ENCODE results near the gene UBE2I. TPM values are rescaled to one million over a fixed set of nuclear protein-coding genes. Genes with fewer than 3 reads are reported as not detected.

Gene UBE2I
- total RNA-seq, 4 donors from 2014 or later: 28.9 to 80.4 (median 41.7) TPM

DNA sequence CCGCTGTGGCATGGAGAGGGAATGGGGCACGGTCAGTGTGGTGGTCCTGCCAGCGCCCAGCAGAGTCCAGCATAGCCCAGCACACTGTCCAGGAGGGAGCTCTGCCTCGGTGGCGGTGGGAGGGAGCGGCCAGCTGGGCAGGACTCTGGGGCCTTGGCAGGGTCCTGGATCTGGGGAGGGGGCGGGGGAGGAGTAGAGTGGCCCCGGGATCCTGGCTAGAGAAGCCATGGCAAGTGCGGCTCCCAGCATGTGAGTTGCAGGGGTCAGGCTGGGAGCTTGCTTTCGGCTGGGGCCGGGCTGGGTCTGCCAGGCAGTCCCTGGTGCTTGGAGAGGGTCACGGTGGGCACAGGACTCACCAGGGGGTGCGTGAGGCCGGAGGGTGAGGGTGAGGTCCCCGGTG lies 46.2 kb downstream of the UBE2I start:
- TF ChIP-seq, protein P1, sequence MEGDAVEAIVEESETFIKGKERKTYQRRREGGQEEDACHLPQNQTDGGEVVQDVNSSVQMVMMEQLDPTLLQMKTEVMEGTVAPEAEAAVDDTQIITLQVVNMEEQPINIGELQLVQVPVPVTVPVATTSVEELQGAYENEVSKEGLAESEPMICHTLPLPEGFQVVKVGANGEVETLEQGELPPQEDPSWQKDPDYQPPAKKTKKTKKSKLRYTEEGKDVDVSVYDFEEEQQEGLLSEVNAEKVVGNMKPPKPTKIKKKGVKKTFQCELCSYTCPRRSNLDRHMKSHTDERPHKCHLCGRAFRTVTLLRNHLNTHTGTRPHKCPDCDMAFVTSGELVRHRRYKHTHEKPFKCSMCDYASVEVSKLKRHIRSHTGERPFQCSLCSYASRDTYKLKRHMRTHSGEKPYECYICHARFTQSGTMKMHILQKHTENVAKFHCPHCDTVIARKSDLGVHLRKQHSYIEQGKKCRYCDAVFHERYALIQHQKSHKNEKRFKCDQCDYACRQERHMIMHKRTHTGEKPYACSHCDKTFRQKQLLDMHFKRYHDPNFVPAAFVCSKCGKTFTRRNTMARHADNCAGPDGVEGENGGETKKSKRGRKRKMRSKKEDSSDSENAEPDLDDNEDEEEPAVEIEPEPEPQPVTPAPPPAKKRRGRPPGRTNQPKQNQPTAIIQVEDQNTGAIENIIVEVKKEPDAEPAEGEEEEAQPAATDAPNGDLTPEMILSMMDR (IDR thresholded peaks at IDR 0.05 in 4 of 5, conservative IDR thresholded peaks at IDR 0.05 in 1 of 5): no peak
- no peak for TF ChIP-seq POLR2A (IDR thresholded peaks at IDR 0.05)
- Histone ChIP-seq H3K27ac (no peak overlapping the region), H3K9me3 (no peaks in the 10 kb centered on the region), H3K36me3 (peaks cover 0 to 1% of the 10 kb centered on the region in 2 donors), H3K4me1 (peaks cover 15 to 41% of the 10 kb centered on the region in 2 donors), H3K4me3 (no peak overlapping the region), H3K27me3 (no peaks in the 10 kb centered on the region)
- DNase-seq (no peak), ATAC-seq (no peak)
- in situ Hi-C loops (cut with MboI; ENCODE audit: low sequenced_read_pairs in 4 of 4) (no loop called here), intact Hi-C loops (cut with DNase I; ENCODE audit: low total_unique reads) (no loop called here)

DNA sequence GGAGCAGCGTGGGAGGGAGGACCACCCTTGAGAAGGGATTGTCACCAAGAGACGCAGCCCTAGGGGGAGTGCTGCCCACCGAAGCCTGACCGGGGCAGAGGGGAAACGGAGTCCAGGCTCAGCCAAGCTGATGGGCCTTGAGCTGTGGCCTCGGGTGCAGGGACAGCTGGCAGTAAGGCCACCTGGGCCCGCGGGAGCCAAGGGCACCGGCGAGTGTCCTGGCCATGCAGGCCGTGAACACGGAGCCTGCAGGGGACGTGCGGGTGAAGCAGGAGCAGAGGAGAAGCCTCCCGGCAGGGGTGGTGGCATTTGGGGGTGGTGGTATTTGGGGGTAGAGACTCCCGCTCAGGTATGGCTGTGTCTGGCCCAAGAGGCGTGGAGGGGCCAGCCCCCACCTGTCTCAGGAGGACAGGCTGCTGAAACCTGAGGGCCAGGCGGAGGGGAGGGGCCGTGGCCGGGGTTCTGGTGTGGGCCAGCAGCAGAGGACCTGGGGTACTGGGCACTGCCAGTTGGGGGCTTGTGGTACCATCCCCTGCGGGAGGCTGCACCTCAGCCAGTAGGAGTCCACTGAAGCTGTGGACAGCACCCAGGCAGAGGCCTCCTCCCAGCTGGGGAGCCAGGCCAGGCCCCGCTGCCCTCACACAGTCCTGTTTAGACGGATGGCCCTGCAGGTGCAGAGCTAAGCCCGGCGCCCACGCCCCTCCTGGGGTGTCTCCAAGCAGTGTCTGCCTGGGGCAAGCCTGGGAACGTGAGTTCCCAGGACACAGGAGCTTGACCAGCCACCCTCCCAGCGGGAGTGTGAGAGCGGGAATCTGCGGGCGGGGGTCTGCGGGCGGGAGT lies 46.8 kb downstream of the UBE2I start:
- H3K4me3 ChIP-seq: no peak overlapping the region
- intact Hi-C loops (cut with DNase I; ENCODE audit: low total_unique reads): no loop called here
- DNase-seq: no peak
- H3K27ac ChIP-seq: no peak overlapping the region
- in situ Hi-C loops (cut with MboI; ENCODE audit: low sequenced_read_pairs in 4 of 4): no loop called here
- no peaks in the 10 kb centered on the region for H3K27me3 ChIP-seq
- ATAC-seq: no peak
- H3K36me3 ChIP-seq: no peaks in the 10 kb centered on the region
- H3K4me1 ChIP-seq: peaks cover 9 to 35% of the 10 kb centered on the region in 2 donors
- H3K9me3 ChIP-seq: no peaks in the 10 kb centered on the region
- TF ChIP-seq POLR2A (IDR thresholded peaks at IDR 0.05): no peak
- TF ChIP-seq, protein P1 (IDR thresholded peaks at IDR 0.05 in 4 of 5, conservative IDR thresholded peaks at IDR 0.05 in 1 of 5): no peak

DNA sequence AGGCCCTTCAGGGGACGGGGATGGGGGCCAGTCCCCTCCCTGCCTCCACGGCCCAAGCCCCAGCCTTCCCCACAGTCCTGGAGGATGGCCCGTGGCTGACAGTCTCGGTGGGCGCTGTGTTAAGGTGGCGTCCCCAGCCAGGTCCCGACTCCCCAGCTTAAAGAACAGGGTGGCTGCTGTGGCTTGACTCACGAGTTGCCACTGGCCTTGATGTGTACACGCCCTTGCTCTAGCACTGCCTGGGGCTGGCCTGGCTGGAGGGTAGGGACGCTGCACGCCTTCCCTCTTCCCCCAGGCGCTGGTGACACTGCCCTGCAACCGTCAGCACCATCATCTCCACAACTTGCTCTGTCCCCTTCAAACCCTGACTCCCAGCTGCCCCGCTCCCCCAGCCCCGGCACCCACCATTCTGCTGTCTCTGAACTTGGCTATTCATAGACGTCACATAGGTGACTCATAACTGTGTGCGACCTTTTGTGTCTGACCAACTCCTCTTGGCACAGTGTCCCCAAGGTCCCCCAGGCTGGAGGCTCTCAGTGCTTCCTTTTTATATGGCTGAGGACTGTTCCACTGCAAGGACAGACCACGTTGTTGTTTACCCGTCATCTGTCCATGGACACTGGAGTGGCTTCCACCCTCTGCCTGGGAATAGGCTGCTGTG lies 48.6 kb downstream of the UBE2I start:
- Histone ChIP-seq H3K27ac (peak overlapping the region in 1 of 4 donors; percentile 10), H3K4me3 (no peak overlapping the region), H3K4me1 (peaks cover 2 to 25% of the 10 kb centered on the region in 2 donors), H3K9me3 (no peaks in the 10 kb centered on the region), H3K36me3 (peaks cover 0 to 17% of the 10 kb centered on the region in 2 donors), H3K27me3 (no peaks in the 10 kb centered on the region)
- intact Hi-C loops (cut with DNase I; ENCODE audit: low total_unique reads) (no loop called here), in situ Hi-C loops (cut with MboI; ENCODE audit: low sequenced_read_pairs in 4 of 4) (no loop called here)
- peak; percentile 25 to 57 for ATAC-seq
- no peak for TF ChIP-seq POLR2A (IDR thresholded peaks at IDR 0.05)
- TF ChIP-seq, protein P1 (IDR thresholded peaks at IDR 0.05 in 4 of 5, conservative IDR thresholded peaks at IDR 0.05 in 1 of 5): no peak
- DNase-seq: no peak

DNA sequence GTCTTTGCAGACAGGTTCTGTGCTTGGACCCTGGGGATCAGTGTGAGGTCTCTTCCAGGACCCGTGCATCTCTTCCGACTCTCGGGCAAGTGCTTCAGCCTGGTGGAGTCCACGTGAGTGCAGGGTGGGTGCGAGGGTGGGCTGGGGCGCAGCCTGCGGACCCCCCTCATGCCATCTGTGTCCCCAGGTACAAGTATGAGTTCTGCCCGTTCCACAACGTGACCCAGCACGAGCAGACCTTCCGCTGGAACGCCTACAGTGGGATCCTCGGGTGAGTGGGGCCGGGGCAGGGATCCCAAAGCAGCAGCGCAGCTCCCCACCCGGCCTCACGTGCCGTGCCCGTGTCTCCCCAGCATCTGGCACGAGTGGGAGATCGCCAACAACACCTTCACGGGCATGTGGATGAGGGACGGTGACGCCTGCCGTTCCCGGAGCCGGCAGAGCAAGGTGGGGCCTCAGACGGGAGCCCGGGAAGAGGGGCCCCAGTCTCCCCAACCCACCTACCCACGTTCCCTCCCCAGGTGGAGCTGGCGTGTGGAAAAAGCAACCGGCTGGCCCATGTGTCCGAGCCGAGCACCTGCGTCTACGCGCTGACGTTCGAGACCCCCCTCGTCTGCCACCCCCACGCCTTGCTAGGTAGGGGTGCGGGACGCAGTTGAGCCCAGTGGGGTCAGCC lies 52.4 kb downstream of the UBE2I start:
- no peak for DNase-seq
- H3K4me1 ChIP-seq: no peaks in the 10 kb centered on the region
- H3K27me3 ChIP-seq: no peaks in the 10 kb centered on the region
- intact Hi-C loops (cut with DNase I; ENCODE audit: low total_unique reads): no loop called here
- peaks cover 3 to 48% of the 10 kb centered on the region in 2 donors for H3K36me3 ChIP-seq
- no peak overlapping the region for H3K4me3 ChIP-seq
- H3K9me3 ChIP-seq: no peaks in the 10 kb centered on the region
- TF ChIP-seq POLR2A (IDR thresholded peaks at IDR 0.05): no peak
- TF ChIP-seq, protein P1 (IDR thresholded peaks at IDR 0.05 in 4 of 5, conservative IDR thresholded peaks at IDR 0.05 in 1 of 5): no peak
- no peak overlapping the region for H3K27ac ChIP-seq
- in situ Hi-C loops (cut with MboI; ENCODE audit: low sequenced_read_pairs in 4 of 4): loop anchor here in 1 of 4 donors (10.0 kb wide), 1 partner anchor 53 kb away; the partner anchor contains the start of gene UNKL
- no peak for ATAC-seq
